Measurements from ENCODE around the gene FAM136A. TPM values are rescaled to one million over a fixed set of nuclear protein-coding genes. Genes with fewer than 3 reads are reported as not detected.

The FAM136A gene
- 10 to 100 TPM; 45.5 to 51.0 TPM for total RNA-seq

DNA sequence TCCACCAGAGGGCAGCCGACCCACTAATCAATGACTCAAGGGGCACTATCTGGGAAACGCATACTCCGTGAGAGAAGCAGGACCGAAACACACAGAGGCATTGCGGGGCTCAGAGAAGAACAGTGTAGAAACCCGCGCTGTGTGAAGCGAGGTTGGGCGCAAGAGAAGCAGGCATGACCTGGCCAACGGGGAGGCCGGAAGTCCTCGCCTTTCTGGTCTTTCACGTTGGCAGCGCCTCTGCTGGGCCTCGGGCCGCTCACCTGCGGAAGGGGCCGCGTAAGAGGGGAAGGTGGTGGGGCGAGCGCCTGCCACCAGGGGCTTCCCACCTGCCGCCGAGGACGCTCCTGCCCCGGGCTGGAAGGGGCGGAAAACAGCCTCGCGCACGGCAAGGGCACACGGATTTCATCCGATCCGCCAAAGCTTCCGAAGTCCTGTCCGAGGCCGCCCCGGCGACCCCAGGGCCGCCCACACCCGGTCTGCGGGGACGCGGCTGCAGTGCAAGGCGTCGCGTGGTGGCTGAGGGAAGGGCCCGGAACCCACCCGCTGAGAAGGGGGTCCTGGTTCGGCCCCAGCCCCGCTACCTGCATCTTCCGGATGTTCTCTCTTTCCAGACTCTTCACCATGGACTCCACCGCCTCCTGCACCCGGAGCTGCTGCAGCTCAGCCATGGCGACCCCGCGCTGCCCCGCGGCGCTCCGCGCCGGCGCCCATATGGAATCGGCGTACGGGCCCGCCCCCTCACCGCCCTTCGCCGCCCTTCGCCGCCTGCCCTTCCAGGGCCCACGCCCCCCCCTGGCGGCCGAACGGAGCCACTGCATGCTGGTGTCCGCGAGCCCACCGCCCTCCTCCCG, at the start of gene FAM136A:
FAM136A (minus strand) TSS at position 724 of the 851 bp plus-strand sequence; CDS start at position 668, 56 bp downstream.
- peaks cover 35% of the 10 kb centered on the region for H3K36me3 Mint-ChIP-seq (ENCODE audit: low read depth)
- ChIA-PET CTCF (interaction anchor here (0.7 to 5.5 kb wide), 13 partner anchors 8 to 474 kb away, joined by 3 to 95 read pairs (median 15); partner anchors contain the start of genes MXD1, PCYOX1, SNRPG and TIA1), POLR2A (interaction anchor here (0.7 to 4.2 kb wide), 5 partner anchors 8 to 834 kb away, joined by 3 to 31 read pairs (median 4); partner anchors contain the start of genes PCYOX1 and SNRPG)
- H3K4me3 Mint-ChIP-seq, result peak within 1 kb of the TSS; percentile 94
- peak within 1 kb of the TSS; percentile 98 for H3K27ac Mint-ChIP-seq
- no peaks in the 10 kb centered on the region for H3K27me3 Mint-ChIP-seq (ENCODE audit: low read depth)
- peak; percentile 90 for DNase-seq
- ATAC-seq, result peak; percentile 89
- peaks cover 41% of the 10 kb centered on the region for H3K4me1 Mint-ChIP-seq (ENCODE audit: low read depth)
- H3K9me3 Mint-ChIP-seq (ENCODE audit: insufficient read depth), result no peaks in the 10 kb centered on the region

DNA sequence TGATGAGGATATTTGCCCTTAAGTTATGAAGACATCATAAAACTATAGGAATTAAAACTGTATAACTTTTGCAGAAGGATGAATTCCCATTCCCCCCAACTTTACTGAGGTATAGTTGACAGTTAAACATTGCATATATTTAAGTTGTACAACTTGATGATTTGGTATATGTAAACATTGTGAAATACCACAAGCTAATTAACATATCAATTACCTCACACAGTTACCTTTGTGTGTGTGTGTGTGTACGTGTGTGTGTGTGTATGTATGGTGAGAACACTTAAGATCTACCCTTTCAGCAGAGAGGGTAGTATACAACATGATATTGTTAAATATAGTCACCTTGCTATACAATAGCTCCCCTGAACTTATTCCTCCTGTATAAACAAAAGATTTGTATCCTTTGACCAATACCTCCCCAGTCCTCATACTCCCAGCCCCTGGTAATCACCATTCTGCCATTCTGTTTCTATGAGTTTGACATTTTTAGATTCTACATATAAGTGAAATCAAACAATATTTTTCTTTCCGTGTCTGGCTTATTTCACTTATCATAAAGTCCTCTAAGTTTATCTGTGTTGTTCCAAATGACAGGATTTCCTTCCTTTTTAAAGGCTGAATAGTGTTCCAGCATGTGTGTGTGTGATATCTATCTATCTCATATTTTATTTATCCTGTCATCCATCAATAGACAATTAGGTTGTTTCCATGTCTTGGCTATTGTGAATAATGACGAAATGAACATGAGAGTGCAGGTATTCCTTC, 48.2 kb upstream of the FAM136A start:
- Mint-ChIP-seq H3K4me1 (ENCODE audit: low read depth) (no peaks in the 10 kb centered on the region), H3K36me3 (ENCODE audit: low read depth) (no peaks in the 10 kb centered on the region), H3K4me3 (no peak overlapping the region), H3K9me3 (ENCODE audit: insufficient read depth) (no peaks in the 10 kb centered on the region), H3K27me3 (ENCODE audit: low read depth) (peaks cover 31% of the 10 kb centered on the region), H3K27ac (no peak overlapping the region)
- no peak for DNase-seq
- POLR2A ChIA-PET, result no interaction called here
- no peak for ATAC-seq
- CTCF ChIA-PET, result interaction anchor here (1.0 to 1.5 kb wide), 2 partner anchors 9 to 46 kb away, joined by 4 to 5 read pairs; no protein-coding TSS in a partner anchor

GRCh38 chr2:70347831-70348230, 46.0 kb upstream of the FAM136A start:
- no peaks in the 10 kb centered on the region for H3K4me1 Mint-ChIP-seq (ENCODE audit: low read depth)
- CTCF ChIA-PET, result no interaction called here
- peaks cover 42% of the 10 kb centered on the region for H3K27me3 Mint-ChIP-seq (ENCODE audit: low read depth)
- no peak for DNase-seq
- H3K4me3 Mint-ChIP-seq, result no peak overlapping the region
- H3K9me3 Mint-ChIP-seq (ENCODE audit: insufficient read depth), result no peaks in the 10 kb centered on the region
- no peak for ATAC-seq
- H3K27ac Mint-ChIP-seq, result no peak overlapping the region
- POLR2A ChIA-PET, result no interaction called here
- no peaks in the 10 kb centered on the region for H3K36me3 Mint-ChIP-seq (ENCODE audit: low read depth)

DNA sequence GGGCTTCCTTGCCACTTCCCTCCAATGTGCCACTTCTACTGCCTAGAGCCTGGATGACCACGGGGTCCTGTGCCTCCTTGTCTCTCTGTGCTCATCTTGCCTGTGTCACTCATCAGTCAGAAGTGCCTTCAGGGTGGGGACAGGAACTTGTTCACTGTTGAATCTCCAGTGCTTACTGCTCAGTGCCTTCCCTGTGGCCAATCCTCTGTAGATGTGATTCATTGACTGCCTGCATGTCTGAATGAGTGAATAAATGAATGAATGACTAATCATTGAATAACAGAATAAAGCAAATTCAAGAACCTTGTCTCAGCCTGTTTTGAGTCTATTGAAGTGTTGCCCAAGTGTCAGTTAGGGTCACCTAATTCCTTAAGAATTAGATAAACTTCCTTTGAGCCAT, 42.3 kb upstream of the FAM136A start:
- Mint-ChIP-seq H3K4me3 (no peak overlapping the region), H3K9me3 (ENCODE audit: insufficient read depth) (no peaks in the 10 kb centered on the region), H3K27me3 (ENCODE audit: low read depth) (peaks cover 37% of the 10 kb centered on the region), H3K27ac (no peak overlapping the region), H3K4me1 (ENCODE audit: low read depth) (no peaks in the 10 kb centered on the region), H3K36me3 (ENCODE audit: low read depth) (no peaks in the 10 kb centered on the region)
- POLR2A ChIA-PET, result no interaction called here
- ATAC-seq (no peak), DNase-seq (no peak)
- CTCF ChIA-PET, result no interaction called here

- DNase-seq (no peak), ATAC-seq (no peak)
- Mint-ChIP-seq H3K27me3 (ENCODE audit: low read depth) (peaks cover 25% of the 10 kb centered on the region), H3K36me3 (ENCODE audit: low read depth) (no peaks in the 10 kb centered on the region), H3K27ac (no peak overlapping the region), H3K9me3 (ENCODE audit: insufficient read depth) (no peaks in the 10 kb centered on the region), H3K4me3 (no peak overlapping the region), H3K4me1 (ENCODE audit: low read depth) (no peaks in the 10 kb centered on the region)
- ChIA-PET CTCF (interaction anchor here (0.6 to 4.5 kb wide), 17 partner anchors 9 to 428 kb away, joined by 3 to 53 read pairs (median 4); partner anchors contain the start of gene FAM136A), POLR2A (no interaction called here)
Observed at GRCh38 chr2:70341477-70341765, 39.6 kb upstream of the FAM136A start.

DNA sequence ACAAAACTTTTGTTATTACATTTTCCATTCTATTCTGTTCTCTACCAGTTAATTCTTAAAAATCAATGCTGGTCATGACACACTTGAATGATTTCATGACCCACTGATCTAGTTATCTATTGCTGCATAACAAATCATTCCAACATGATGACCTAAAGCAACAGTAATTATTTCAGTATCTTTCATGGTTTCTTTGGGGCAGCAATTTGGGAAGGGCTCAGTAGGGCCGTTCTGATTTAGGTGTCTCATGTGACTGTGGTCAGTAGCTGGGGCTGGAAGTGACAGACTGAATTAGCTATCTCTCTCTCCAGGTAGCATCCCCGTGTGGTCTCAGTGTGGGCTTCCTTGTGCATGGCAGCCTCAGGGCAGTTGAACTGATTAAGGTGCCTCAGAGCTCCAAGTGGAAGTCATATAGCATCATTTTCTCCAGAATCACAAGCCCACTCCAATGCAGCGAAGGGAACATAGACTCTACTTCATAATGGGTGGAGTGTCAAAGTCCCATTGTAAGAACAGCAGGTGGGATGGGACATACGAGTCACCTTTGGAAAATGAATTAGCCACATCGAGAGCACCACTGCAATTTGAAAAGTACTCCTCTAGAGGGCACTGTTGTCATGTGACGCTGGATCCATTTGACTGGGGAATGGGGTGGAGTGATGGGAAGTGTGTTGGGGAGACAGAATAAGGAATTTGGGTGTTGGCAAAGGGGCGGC, 39.1 kb upstream of the FAM136A start:
- Mint-ChIP-seq H3K36me3 (ENCODE audit: low read depth) (no peaks in the 10 kb centered on the region), H3K4me3 (no peak overlapping the region), H3K27me3 (ENCODE audit: low read depth) (peaks cover 24% of the 10 kb centered on the region), H3K9me3 (ENCODE audit: insufficient read depth) (no peaks in the 10 kb centered on the region), H3K27ac (no peak overlapping the region), H3K4me1 (ENCODE audit: low read depth) (no peaks in the 10 kb centered on the region)
- ATAC-seq (peak; percentile 60), DNase-seq (peak; percentile 44)
- CTCF ChIA-PET, result interaction anchor here (0.6 to 4.5 kb wide), 28 partner anchors 9 to 575 kb away, joined by 3 to 53 read pairs (median 4); partner anchors contain the start of gene FAM136A
- POLR2A ChIA-PET, result interaction anchor here (0.7 kb wide), 1 partner anchor 277 kb away, joined by 3 read pairs; no protein-coding TSS in a partner anchor

DNA sequence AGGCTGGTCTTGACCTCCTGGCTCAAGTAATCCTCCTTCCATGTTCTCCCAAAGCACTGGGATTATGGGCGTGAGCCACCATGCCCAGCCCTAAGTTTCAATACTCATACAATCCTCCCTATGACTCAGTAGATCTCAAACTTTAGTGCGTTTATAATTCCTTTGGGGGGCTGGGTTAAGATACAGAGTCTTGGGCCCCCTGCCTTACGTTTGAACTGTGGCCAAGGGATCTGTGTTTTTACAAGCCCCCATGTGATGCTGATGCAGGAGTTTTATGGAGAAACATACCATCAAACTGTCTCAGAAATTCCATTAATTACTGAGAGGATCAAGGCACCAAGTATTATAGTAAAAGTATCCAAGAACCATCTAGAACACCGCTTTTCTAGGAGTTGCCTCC, 38.2 kb upstream of the FAM136A start:
- Mint-ChIP-seq H3K27ac (no peak overlapping the region), H3K9me3 (ENCODE audit: insufficient read depth) (no peaks in the 10 kb centered on the region), H3K4me3 (no peak overlapping the region), H3K4me1 (ENCODE audit: low read depth) (no peaks in the 10 kb centered on the region), H3K36me3 (ENCODE audit: low read depth) (no peaks in the 10 kb centered on the region), H3K27me3 (ENCODE audit: low read depth) (peaks cover 20% of the 10 kb centered on the region)
- POLR2A ChIA-PET, result no interaction called here
- no peak for ATAC-seq
- no peak for DNase-seq
- CTCF ChIA-PET, result interaction anchor here (0.8 to 4.5 kb wide), 18 partner anchors 8 to 576 kb away, joined by 3 to 53 read pairs (median 4); partner anchors contain the start of gene FAM136A

- Mint-ChIP-seq H3K27ac (no peak overlapping the region), H3K9me3 (ENCODE audit: insufficient read depth) (no peaks in the 10 kb centered on the region), H3K4me1 (ENCODE audit: low read depth) (no peaks in the 10 kb centered on the region), H3K4me3 (no peak overlapping the region), H3K36me3 (ENCODE audit: low read depth) (no peaks in the 10 kb centered on the region), H3K27me3 (ENCODE audit: low read depth) (peaks cover 14% of the 10 kb centered on the region)
- POLR2A ChIA-PET, result no interaction called here
- no peak for ATAC-seq
- DNase-seq, result no peak
- CTCF ChIA-PET, result interaction anchor here (0.9 to 1.6 kb wide), 2 partner anchors 32 to 281 kb away, joined by 3 to 6 read pairs; no protein-coding TSS in a partner anchor
Observed at GRCh38 chr2:70336552-70336951, 34.7 kb upstream of the FAM136A start.

GRCh38 chr2:70331012-70331411, 29.1 kb upstream of the FAM136A start:
- no peaks in the 10 kb centered on the region for H3K36me3 Mint-ChIP-seq (ENCODE audit: low read depth)
- no peaks in the 10 kb centered on the region for H3K9me3 Mint-ChIP-seq (ENCODE audit: insufficient read depth)
- ATAC-seq (no peak), DNase-seq (no peak)
- no peak overlapping the region for H3K4me3 Mint-ChIP-seq
- H3K27ac Mint-ChIP-seq, result no peak overlapping the region
- CTCF ChIA-PET, result interaction anchor here (0.8 to 2.8 kb wide), 3 partner anchors 10 to 286 kb away, joined by 4 to 11 read pairs (median 4); no protein-coding TSS in a partner anchor
- POLR2A ChIA-PET, result no interaction called here
- H3K27me3 Mint-ChIP-seq (ENCODE audit: low read depth), result peaks cover 12% of the 10 kb centered on the region
- no peaks in the 10 kb centered on the region for H3K4me1 Mint-ChIP-seq (ENCODE audit: low read depth)

GRCh38 chr2:70330476-70330875, 28.6 kb upstream of the FAM136A start:
- ATAC-seq, result no peak
- no peak overlapping the region for H3K27ac Mint-ChIP-seq

DNA sequence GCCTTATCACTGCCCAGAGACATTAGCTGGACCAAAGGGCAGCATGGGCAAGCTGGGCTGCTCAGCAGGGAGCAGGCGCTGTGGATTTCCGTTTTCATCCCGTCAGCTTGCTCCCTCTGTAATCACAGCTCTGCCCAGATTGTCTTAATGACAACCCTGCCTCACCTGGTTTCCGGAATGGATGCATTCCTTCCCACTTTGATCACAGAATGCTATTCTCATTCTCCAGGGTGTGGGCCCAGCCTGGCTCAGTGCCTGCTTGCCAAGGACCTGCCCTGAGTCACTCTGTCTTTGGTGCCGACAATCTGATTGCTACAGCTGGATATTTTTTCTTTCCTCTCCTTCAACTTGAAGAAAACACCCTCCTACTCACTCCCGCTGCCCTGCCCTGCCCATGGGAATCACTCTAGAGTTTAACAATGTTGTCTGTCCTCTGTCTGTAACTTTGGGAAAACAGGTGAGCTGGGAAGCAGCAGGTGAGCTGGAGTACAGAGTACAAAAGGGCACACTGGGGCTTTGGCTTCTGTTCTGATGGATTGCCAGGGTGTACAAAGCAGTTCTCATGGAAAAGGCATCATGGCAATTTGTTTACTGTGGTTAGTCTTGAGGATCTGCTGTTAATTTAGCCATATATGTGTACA, 27.2 kb upstream of the FAM136A start:
- CTCF ChIA-PET, result interaction anchor here (0.5 to 2.8 kb wide), 6 partner anchors 12 to 325 kb away, joined by 3 to 11 read pairs (median 4); no protein-coding TSS in a partner anchor
- Mint-ChIP-seq H3K36me3 (ENCODE audit: low read depth) (no peaks in the 10 kb centered on the region), H3K27ac (no peak overlapping the region), H3K9me3 (ENCODE audit: insufficient read depth) (no peaks in the 10 kb centered on the region), H3K4me3 (no peak overlapping the region), H3K4me1 (ENCODE audit: low read depth) (no peaks in the 10 kb centered on the region), H3K27me3 (ENCODE audit: low read depth) (peaks cover 12% of the 10 kb centered on the region)
- ATAC-seq, result no peak
- POLR2A ChIA-PET, result interaction anchor here (0.6 kb wide), 2 partner anchors 185 to 263 kb away, joined by 3 to 4 read pairs; no protein-coding TSS in a partner anchor
- DNase-seq, result no peak

More at GRCh38 chr2:70330476-70330875, 28.6 kb upstream of the FAM136A start:
- Mint-ChIP-seq H3K4me1 (ENCODE audit: low read depth) (no peaks in the 10 kb centered on the region), H3K27me3 (ENCODE audit: low read depth) (peaks cover 12% of the 10 kb centered on the region), H3K36me3 (ENCODE audit: low read depth) (no peaks in the 10 kb centered on the region), H3K9me3 (ENCODE audit: insufficient read depth) (no peaks in the 10 kb centered on the region), H3K4me3 (no peak overlapping the region)
- POLR2A ChIA-PET, result no interaction called here
- CTCF ChIA-PET, result interaction anchor here (2.0 to 2.8 kb wide), 3 partner anchors 11 to 287 kb away, joined by 4 to 11 read pairs (median 6); no protein-coding TSS in a partner anchor
- no peak for DNase-seq

Measured in activated CD8-positive, alpha-beta T cell treated with anti-CD3 and anti-CD28 coated beads, Interleukin-2, amount 10 ng/mL, durations not matched to agents 7 days and 5 days (primary cell).